GM19463 (cell line): ENCODE measurements around the gene CST2.
A peak's percentile ranks its signal among the peaks of the same experiment; 100 is the strongest.
"Not testable (repeated sequence)": the region's sequence is repeated elsewhere in the genome, so short reads cannot be mapped to it uniquely, and the experiment has no call there.

Experiments used
- ATAC-seq: cut with Tn5 transposase; IDR thresholded peaks from one replicate; pipeline ENCODE4 v1.9.1; 2021; ENCODE audit warnings: mild to moderate bottlenecking, moderate library complexity; ENCODE audit not compliant: unreplicated experiment

CST2 gene

DNA sequence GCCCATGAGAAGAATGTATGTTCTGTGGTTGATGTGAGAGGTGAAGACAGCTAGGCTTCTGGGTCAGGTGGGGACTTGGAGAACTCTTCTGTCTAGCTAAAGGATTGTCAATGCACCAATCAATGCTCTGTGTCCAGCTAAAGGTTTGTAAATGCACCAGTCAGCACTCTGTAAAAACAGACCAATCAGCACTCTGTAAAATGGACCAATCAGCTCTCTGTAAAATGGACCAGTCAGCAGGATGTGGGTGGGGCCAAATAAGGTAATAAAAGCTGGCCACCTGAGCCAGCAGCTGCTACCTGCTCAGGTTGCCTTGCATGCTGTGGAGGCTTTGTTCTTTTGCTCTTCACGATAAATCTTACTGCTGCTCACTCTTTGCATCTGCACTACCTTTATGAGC, 15.0 kb downstream of the CST2 start:
- not testable (repeated sequence) for ATAC-seq

DNA sequence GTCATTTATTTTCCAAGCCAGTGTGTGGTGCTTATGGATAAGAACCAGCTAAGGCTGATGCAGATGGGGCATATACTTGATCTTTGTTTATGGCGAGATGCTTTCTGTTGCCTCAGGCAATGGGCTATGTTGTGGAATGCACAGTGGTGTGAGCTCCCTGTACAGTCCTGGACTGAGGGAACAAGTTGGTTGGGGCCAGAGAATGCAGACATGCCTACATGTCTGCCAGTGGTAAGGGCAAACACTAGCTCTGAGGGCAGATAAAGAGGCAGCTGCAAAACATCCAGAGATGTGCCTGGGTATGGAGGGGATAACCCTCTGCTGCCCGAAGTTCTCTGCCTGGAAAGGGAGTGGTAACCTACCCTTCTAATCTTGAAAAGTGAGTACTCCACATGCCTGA, 16.2 kb downstream of the CST2 start:
- ATAC-seq: not testable (repeated sequence)

DNA sequence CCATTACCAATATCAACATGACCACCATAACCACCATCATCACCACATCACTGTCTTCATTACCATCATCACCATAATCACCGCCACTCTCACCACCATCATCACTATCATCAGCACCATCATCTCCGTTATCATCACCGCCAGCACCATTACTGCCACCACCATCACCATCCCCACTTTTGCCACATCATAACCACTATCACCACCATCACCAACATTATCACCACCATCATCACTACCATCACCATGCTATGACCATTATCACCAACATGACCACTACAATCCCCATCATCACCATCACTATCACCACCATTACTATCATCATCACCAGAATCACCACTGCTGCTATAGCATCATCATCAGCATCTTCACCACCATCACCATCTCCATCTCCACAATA, 25.7 kb downstream of the CST2 start:
- no peak for ATAC-seq

DNA sequence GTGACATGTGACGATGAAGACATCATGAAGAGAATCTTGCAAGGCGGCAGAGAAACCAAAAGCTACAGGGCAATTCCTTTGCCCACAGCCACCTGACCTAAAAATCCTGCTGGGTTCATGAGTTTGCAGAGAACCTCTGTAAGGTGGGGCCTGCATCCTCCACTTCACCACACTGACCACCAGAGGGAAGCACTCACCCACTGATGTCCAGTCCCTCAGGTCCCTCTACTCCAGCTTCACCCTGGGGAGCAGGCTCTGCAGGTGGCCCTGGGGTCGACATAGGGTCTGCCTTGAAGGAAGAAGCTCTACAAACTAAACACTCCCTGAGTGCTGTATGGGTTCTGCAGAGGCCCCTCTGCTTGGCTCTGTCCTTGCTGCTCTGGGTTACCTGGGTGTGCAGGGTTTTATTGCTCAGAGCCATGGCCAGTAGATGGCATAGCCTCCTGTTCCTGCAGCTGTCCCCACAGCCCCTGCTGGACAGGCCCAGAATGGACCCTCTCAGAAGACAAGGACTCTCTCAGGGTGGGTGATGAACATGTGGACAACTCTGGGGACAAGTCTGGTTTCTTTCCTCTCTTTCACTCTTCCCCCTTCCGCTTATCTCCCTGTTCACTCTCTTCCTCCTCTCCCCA, 27.2 kb downstream of the CST2 start:
- peak; percentile 80 for ATAC-seq

DNA sequence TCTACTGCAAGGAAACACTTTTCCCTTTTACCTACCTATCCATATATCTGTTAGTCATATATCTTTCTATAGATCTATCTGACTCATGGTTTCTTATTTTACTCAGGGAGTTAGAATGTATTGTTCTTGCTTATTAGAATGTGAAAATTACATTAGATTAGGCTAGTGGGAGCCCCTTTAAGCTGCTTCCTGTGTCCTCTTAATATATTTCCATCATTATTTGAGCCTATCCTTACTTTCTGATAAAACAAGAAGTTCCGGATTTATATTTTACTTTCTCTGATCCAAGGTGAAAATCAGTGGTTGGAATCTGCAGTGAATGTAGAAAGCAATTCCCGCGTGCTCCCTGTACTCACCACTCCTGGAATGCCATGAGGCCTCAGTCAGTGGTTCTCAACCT, 31.0 kb downstream of the CST2 start:
- ATAC-seq: no peak

DNA sequence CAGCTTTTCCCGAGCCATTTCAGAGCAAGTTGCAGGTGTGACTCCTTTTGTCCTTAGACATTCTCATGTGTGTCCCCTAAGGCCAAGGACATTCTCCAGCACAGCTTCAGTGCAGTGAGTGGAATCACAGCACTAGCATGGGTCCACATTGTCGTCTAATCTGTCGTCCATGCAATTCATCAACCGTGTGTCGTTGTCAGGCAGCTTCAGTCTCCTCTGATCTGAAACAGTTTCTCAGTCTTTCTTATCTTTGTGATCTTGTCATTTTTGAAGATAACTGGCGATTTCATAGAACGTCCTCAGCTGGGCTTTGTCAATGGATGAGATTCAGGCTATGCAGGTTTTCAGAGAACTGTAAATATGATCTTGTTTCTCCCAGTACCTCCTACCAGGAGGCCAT, 31.7 kb downstream of the CST2 start:
- no peak for ATAC-seq

DNA sequence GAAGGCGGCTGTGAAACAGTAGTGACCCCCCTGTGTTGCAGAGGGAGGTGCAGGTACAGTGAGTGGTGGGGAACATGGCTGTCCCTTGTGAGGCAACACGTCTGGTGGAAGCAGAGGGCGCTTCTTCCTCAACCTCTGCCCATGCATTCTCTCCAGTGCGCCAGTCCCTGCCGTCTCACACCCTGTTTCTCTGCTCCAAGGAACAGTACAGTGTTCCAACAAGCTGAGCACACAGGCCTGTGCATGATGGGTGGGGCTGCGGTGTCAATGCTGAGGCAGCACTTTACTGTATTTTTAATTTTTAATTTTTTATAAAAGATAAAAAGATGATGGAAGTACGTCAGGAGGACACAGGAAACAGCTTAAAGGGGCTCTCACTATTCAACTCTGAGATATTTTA, 32.5 kb downstream of the CST2 start:
- no peak for ATAC-seq

DNA sequence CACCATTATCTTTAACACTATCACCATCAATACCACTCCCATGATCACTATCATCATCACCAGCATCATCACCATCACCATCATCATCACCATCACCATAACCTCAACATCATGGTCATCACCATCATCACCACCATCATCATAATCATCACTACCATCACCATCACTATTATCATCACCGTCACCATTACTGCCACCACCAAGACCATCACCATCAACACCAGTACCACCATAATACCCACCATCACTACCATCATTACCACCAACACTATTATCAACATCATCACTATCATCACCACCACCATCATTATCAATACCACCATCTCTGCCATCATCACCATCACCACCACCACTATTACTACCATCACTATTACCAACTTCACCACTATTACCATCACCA, 43.1 kb downstream of the CST2 start:
- ATAC-seq: no peak

DNA sequence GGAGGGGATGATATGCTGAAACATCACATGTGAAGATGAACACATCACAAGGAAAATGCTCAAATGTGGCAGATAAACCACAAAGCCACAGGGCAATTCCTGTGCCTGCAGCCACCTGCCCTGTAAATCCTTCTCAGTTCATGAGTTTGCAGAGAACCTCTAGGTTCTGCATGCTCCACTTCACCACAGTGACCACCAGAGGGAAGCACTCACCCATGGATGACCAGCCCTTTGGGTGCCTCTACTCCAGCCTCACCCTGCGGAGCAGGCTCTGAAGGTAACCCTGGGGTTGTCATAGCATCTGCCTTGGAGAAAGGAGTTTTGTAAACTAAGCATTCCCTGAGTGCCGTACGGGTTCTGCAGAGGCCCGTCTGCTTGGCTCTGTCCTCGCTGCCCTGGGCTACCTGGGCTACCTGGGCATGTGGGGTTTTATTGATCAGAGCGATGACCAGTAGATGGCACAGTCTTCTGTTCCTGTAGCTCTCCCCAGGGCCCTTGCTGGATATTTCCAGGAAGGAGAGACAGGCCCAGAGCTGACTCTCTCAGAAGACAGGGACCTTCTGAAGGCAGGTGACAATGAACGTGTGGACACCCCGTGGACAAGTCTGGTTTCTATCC, 44.1 kb downstream of the CST2 start:
- peak; percentile 63 for ATAC-seq

DNA sequence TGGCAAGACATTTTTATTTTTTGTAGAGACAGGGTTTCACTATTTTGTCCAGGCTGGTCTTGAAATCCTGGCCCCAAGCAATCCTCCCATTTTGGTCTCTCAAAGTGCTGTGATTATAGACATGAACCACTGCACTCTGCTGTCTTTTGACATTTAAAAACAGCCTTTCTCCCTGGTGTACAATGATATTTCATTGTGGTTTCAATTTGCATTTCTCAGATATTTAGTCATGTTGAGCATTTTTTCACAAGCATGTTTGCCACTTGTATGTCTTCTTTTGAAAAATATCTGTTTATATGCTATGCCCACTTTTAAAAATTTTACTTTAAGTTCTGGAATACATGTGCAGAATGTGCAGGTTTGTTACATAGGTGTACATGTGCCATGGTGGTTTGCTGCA, 47.9 kb downstream of the CST2 start:
- ATAC-seq: not testable (repeated sequence)

DNA sequence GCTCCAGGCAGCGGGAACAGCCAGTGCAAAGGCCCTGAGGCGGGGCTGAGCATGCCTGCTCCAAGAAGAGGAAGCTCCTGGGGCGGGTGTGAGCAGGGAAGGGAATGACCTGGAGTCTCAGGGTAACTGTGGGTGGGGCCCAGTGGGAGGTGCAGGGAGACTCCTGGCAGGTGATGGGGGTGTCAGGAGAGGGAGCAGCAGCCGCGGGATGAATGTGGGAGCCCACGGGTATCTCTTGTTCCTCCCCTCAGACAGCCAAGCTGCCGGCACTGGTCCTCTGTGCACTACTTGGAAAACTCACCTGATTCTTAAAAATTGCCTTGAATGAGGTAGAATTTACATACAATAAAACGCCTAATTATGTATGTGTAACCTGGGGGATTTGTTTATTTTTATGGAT, 49.1 kb downstream of the CST2 start:
- ATAC-seq: not testable (repeated sequence)

DNA sequence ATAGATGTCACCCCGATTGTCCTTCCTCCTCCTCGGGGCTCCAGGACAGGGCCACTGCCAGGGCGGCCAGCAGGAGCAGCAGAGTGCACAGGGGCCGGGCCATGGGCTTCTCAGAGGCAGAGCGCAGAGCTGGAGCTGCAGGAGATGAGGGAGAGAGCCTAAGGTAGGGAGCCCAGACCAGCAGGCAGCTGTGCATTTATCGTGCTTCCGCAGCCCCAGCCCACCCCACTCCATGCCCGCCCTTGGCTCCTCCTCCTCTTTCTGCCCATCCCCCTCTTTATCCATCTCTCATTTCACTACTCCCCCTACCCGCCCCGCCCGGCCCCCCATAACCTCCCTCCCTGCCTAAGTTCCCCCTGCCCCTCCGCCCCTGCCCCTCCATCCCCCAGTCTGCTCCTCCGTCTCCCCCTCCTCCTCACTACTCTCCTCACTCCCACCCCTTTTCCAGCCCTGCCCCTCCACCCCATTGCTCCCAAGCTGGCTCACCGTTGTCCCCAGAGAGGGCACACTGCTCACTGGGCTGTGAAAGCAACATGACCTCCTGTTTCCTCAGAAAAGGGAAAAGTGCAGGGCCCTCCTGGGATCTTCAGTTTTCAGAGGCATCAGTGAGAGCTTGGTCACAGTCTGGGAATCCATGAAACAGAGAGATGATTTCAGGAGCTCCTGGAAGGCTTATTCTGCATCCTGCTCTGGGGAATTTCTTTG, 50.3 kb downstream of the CST2 start:
- ATAC-seq: no peak

DNA sequence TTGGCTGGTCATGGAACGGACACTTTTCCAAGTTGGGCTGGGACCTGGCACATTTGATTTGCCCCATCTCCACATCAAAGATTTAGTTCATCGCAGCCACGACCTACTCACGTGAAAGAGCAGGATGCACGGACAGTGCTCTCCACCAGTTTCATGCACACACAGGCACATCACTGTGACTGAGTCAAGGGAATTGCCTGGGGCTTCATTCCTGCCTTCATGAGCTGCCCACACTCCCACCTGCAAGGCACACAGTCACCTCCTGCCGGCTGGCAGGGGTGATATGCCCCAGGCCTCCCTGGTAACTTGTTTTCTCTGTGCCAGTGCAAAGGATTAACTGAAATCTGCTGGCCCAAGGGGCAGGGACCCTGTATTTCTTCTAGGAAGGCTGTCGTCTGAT, 52.4 kb downstream of the CST2 start:
- ATAC-seq: no peak
